HepG2 (cell line): ENCODE measurements around the gene MIF. TPM values are rescaled to one million over a fixed set of nuclear protein-coding genes. Genes with fewer than 3 reads are reported as not detected.

Experiments
- CAMTA2 ChIP-seq: sonication (generic); formaldehyde crosslinking; IDR thresholded peaks from 2 replicates; pipeline ENCODE4 v1.4.0; 2020; ENCODE audit warnings: mild to moderate bottlenecking, missing genetic modification reagents, borderline replicate concordance
- CENPX ChIP-seq: sonication (generic); formaldehyde crosslinking; IDR thresholded peaks from 2 replicates; pipeline ENCODE4 v1.9.0; 2021; ENCODE audit warnings: mild to moderate bottlenecking, missing genetic modification reagents, moderate library complexity
- SAP130 ChIP-seq: IDR thresholded peaks from 2 replicates; pipeline ENCODE4 v1.6.1; 2016; ENCODE audit warnings: low read depth
- polyA plus RNA-seq, 8 experiments: library from polyadenylated mRNA; depleted of rRNA in 3 of 8; stranded (reverse) in 7 of 8; unstranded in 1 of 8; fragments of >200 nt; fragmentation: Illumina TruSeq in 4 of 8; extraction: Trizol in 4 of 8; gene quantifications; 2 replicates each; pipeline versions ENCODE4 v1.2.1 to v1.2.3, GENCODE V29; 2011 to 2016; ENCODE audit warnings: low read depth in 4 of 8, missing spikeins in 1 of 8, mixed read lengths in 1 of 8; ENCODE audit not compliant: insufficient read depth in 1 of 8
- total RNA-seq, 5 experiments: library from RNA; depleted of rRNA; stranded (reverse); fragments of >200 nt; fragmentation: Illumina TruSeq; extraction: Trizol; gene quantifications; 2 replicates each; pipeline ENCODE4 v1.2.3, GENCODE V29; 2016; ENCODE audit warnings: low read depth in 1 of 5
- TF ChIP-seq, protein P1 (sequence below): sonication (generic); formaldehyde crosslinking; IDR thresholded peaks from 2 replicates; pipeline ENCODE4 v1.4.0; 2020; ENCODE audit warnings: mild to moderate bottlenecking, missing genetic modification reagents, borderline replicate concordance
- TF ChIP-seq, protein P2 (sequence below): sonication (generic); formaldehyde crosslinking; IDR thresholded peaks from 2 replicates; pipeline ENCODE4 v1.4.0; 2020; ENCODE audit warnings: missing genetic modification reagents
- TF ChIP-seq, protein P3 (sequence below): sonication (generic); formaldehyde crosslinking; IDR thresholded peaks from 2 replicates; pipeline ENCODE4 v1.4.0; 2020; ENCODE audit warnings: mild to moderate bottlenecking, missing genetic modification reagents

MIF gene
- total and polyA plus RNA-seq, 2 of the 13 experiments (the other 11 are each of a cell fraction or from before 2014, with no cell fraction given) = 634 to 675 TPM

DNA sequence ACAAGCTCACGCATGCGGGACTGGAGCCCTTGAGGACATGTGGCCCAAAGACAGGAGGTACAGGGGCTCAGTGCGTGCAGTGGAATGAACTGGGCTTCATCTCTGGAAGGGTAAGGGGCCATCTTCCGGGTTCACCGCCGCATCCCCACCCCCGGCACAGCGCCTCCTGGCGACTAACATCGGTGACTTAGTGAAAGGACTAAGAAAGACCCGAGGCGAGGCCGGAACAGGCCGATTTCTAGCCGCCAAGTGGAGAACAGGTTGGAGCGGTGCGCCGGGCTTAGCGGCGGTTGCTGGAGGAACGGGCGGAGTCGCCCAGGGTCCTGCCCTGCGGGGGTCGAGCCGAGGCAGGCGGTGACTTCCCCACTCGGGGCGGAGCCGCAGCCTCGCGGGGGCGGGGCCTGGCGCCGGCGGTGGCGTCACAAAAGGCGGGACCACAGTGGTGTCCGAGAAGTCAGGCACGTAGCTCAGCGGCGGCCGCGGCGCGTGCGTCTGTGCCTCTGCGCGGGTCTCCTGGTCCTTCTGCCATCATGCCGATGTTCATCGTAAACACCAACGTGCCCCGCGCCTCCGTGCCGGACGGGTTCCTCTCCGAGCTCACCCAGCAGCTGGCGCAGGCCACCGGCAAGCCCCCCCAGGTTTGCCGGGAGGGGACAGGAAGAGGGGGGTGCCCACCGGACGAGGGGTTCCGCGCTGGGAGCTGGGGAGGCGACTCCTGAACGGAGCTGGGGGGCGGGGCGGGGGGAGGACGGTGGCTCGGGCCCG lies at the start of gene MIF (continued):
- TF ChIP-seq, protein P1, sequence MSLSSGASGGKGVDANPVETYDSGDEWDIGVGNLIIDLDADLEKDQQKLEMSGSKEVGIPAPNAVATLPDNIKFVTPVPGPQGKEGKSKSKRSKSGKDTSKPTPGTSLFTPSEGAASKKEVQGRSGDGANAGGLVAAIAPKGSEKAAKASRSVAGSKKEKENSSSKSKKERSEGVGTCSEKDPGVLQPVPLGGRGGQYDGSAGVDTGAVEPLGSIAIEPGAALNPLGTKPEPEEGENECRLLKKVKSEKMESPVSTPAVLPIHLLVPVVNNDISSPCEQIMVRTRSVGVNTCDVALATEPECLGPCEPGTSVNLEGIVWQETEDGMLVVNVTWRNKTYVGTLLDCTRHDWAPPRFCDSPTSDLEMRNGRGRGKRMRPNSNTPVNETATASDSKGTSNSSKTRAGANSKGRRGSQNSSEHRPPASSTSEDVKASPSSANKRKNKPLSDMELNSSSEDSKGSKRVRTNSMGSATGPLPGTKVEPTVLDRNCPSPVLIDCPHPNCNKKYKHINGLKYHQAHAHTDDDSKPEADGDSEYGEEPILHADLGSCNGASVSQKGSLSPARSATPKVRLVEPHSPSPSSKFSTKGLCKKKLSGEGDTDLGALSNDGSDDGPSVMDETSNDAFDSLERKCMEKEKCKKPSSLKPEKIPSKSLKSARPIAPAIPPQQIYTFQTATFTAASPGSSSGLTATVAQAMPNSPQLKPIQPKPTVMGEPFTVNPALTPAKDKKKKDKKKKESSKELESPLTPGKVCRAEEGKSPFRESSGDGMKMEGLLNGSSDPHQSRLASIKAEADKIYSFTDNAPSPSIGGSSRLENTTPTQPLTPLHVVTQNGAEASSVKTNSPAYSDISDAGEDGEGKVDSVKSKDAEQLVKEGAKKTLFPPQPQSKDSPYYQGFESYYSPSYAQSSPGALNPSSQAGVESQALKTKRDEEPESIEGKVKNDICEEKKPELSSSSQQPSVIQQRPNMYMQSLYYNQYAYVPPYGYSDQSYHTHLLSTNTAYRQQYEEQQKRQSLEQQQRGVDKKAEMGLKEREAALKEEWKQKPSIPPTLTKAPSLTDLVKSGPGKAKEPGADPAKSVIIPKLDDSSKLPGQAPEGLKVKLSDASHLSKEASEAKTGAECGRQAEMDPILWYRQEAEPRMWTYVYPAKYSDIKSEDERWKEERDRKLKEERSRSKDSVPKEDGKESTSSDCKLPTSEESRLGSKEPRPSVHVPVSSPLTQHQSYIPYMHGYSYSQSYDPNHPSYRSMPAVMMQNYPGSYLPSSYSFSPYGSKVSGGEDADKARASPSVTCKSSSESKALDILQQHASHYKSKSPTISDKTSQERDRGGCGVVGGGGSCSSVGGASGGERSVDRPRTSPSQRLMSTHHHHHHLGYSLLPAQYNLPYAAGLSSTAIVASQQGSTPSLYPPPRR (CRISPR knock-in tag) = peak; percentile 67; the same call in 1 of the 2 replicates
- TF ChIP-seq CAMTA2 (CRISPR knock-in tag) = no peak
- TF ChIP-seq, protein P2, sequence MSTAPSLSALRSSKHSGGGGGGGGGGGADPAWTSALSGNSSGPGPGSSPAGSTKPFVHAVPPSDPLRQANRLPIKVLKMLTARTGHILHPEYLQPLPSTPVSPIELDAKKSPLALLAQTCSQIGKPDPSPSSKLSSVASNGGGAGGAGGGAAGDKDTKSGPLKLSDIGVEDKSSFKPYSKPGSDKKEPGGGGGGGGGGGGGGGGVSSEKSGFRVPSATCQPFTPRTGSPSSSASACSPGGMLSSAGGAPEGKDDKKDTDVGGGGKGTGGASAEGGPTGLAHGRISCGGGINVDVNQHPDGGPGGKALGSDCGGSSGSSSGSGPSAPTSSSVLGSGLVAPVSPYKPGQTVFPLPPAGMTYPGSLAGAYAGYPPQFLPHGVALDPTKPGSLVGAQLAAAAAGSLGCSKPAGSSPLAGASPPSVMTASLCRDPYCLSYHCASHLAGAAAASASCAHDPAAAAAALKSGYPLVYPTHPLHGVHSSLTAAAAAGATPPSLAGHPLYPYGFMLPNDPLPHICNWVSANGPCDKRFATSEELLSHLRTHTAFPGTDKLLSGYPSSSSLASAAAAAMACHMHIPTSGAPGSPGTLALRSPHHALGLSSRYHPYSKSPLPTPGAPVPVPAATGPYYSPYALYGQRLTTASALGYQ (CRISPR knock-in tag) = no peak
- TF ChIP-seq, protein P3, sequence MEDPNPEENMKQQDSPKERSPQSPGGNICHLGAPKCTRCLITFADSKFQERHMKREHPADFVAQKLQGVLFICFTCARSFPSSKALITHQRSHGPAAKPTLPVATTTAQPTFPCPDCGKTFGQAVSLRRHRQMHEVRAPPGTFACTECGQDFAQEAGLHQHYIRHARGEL (CRISPR knock-in tag) = 0 out of 2 replicates have a peak, but pooled peaks have one; percentile 12
- TF ChIP-seq CENPX (CRISPR knock-in tag) = no peak
- peak; percentile 83 for TF ChIP-seq SAP130 (CRISPR knock-in tag)
- TF ChIP-seq, all 625 proteins: peak for 221
